Pancreas (tissue), 10 donors: Measurements from ENCODE around the gene FAM110D. TPM values are rescaled to one million over a fixed set of nuclear protein-coding genes. Genes with fewer than 3 reads are reported as not detected.

Source experiments
- ATAC-seq, 4 donors: fragments of 200-7000 bp; cut with Tn5 transposase; one replicate each; pipeline versions ENCODE4 v1.8.0 to v1.9.1; 2020; ENCODE audit warnings: mild to moderate bottlenecking in 4 of 4, moderate library complexity in 4 of 4
- DNase-seq, 6 donors: peaks; one replicate each; pipeline ENCODE4 v3.0.0-alpha.2; 2020
- FAIRE-seq: peaks from 2 replicates; lab custom pipeline; 2012; peaks lifted over from hg19 to GRCh38; lab: Jason Lieb, UNC
- H3K27ac ChIP-seq, 4 donors: fragments of 200-600 bp; sonication (generic); 1 replicate in 3 of 4; 2 replicates in 1 of 4; pipeline versions ENCODE4 v1.5.0 to v1.8.0; 2020
- H3K27me3 ChIP-seq, 4 donors: fragments of 200-600 bp; one replicate each; pipeline ENCODE4 v1.8.0; 2021
- H3K36me3 ChIP-seq, 3 donors: fragments of 200-600 bp; sonication (generic) in 1 of 3; one replicate each; pipeline versions ENCODE4 v1.5.0 to v1.8.0; 2020 to 2021
- H3K4me1 ChIP-seq, 3 donors: fragments of 200-600 bp; one replicate each; pipeline ENCODE4 v1.8.0; 2021
- H3K4me3 ChIP-seq, 4 donors: fragments of 200-600 bp; sonication (generic) in 2 of 4; one replicate each; pipeline versions ENCODE4 v1.5.0 to v1.8.0; 2020 to 2021
- H3K9me3 ChIP-seq, 4 donors: fragments of 200-600 bp; one replicate each; pipeline ENCODE4 v1.8.0; 2021
- WGBS, 2 donors: extraction: QIAGEN DNeasy Blood & Tissue Kit; methylation state at CpG; one replicate each; pipeline ENCODE4 v1.1.7; 2013; 5-methylcytosine and 5-hydroxymethylcytosine counted together
- intact Hi-C, 3 donors: fragments of 100-400 bp; cut with DNase I; formaldehyde crosslinking; loops; one replicate each; pipeline versions ENCODE4 v1.11.1 to v1.14.2; 2022
- polyA plus RNA-seq, 2 donors: library from polyadenylated mRNA; stranded (reverse); fragments of 200-250 nt; gene quantifications; one replicate each; pipeline ENCODE4 v1.2.3, GENCODE V29; 2013
- total RNA-seq, 6 donors: library from RNA; stranded (reverse); fragmentation: NEBNext Ultra II Directional in 4 of 6; extraction: Animal tissue kit (Norgen Biotek cat#: 25700) in 4 of 6; gene quantifications; one replicate each; pipeline versions ENCODE4 v1.2.1 to v1.2.4, GENCODE V29; 2021 to 2023
- TF ChIP-seq, protein P1 (sequence below), 4 donors: fragments of 200-600 bp; sonication (generic) in 3 of 4; IDR thresholded peaks; one replicate each; pipeline versions ENCODE4 v1.5.0 to v1.8.0; 2021; ENCODE audit warnings: antibody characterized with exemption in 4 of 4
- donor health status: healthy with polysubstance abuse.
- donor health status: DM: no; HTN: no; CAD: no; lungs with moderate emphysema.
- donor health status: DM: no; HTN: no; CAD: no.
- donor health status: control.
- donor health status: control.
- donor health status: Bipolar disorder and iron deficiency.
- donor health status: DM: yes; HTN: yes; CAD: no.
- donor health status: DM: no; HTN: no; CAD: no.
- donor health status: DM: no; HTN: no; CAD: no.
- donor health status: DM: yes; HTN: yes; CAD: no.

Gene FAM110D
- total and polyA plus RNA-seq, 8 donors: 0.79 to 3.5 (median 1.1) TPM

DNA sequence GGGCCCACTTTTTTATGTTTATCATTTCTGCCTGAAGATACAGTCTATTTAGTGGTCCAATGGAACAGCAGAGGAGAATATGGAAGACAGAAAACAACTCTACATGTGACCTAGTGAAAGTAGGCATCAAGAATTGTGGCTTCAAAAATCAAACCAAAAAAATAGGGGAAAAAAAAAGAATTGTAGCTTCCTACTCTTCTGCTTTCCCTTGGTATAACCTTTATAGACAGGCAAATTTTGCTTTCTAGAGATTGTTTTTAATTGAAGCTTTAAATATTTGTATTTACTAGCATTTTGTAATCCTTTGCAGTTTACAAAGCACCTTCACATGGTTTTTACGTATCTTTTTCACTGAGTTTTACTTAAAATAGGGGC lies 32.9 kb upstream of the FAM110D start:
- TF ChIP-seq, protein P1, sequence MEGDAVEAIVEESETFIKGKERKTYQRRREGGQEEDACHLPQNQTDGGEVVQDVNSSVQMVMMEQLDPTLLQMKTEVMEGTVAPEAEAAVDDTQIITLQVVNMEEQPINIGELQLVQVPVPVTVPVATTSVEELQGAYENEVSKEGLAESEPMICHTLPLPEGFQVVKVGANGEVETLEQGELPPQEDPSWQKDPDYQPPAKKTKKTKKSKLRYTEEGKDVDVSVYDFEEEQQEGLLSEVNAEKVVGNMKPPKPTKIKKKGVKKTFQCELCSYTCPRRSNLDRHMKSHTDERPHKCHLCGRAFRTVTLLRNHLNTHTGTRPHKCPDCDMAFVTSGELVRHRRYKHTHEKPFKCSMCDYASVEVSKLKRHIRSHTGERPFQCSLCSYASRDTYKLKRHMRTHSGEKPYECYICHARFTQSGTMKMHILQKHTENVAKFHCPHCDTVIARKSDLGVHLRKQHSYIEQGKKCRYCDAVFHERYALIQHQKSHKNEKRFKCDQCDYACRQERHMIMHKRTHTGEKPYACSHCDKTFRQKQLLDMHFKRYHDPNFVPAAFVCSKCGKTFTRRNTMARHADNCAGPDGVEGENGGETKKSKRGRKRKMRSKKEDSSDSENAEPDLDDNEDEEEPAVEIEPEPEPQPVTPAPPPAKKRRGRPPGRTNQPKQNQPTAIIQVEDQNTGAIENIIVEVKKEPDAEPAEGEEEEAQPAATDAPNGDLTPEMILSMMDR (IDR thresholded peaks at IDR 0.05): no peak
- Histone ChIP-seq H3K4me1 (peaks cover 31 to 71% (median 71%) of the 10 kb centered on the region in 3 donors), H3K27me3 (no peaks in the 10 kb centered on the region), H3K27ac (peak overlapping the region in 3 of 4 donors; percentile 12 to 74 (median 67)), H3K36me3 (no peaks in the 10 kb centered on the region), H3K9me3 (no peaks in the 10 kb centered on the region), H3K4me3 (no peak overlapping the region)
- 48 to 68% methylated on average over 1 of the region's 1 CpG for WGBS, 2 donors
- DNase-seq: no peak
- ATAC-seq: no peak
- no peak for FAIRE-seq
- intact Hi-C loops: no loop called here

DNA sequence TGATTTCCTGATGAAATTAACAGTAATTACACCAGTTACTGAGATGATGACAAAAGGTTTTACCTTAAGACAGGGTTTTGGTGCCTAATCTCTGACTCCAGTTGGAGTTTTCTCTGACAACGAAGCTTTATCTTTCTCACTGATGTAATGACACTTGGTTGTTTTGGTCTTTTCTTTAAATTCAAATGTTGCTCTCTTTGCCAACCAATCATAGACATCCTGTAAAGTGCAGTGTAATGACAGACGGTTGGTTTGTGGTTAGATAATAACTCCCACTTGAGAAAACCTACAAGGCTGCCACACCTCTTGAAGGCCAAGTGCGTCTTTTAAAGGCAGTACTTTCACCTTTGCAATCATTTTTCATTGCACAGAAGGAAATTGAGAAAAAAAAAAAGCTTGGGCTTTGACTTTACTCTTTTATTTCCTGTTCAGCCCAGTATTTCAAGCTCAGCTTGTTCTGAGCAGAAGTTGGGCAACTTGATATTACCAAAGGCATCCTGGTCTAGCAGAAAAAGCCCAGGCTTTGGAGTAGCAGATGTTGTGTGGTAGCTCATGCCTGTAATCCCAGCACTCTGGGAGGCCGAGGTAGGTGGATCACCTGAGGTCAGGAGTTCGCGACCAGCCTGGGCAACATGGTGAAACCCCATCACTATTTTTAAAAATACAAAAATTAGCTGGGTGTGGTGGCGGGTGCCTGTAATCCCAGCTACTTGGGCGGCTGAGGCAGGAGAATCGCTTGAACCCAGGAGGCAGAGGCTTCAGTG lies 32.4 kb upstream of the FAM110D start:
- no peaks in the 10 kb centered on the region for H3K9me3 ChIP-seq
- no peaks in the 10 kb centered on the region for H3K36me3 ChIP-seq
- ATAC-seq (peak; percentile 61 to 85 (median 70)), FAIRE-seq (peak; percentile 67), DNase-seq (no peak)
- no peaks in the 10 kb centered on the region for H3K27me3 ChIP-seq
- H3K27ac ChIP-seq: peak overlapping the region; percentile 12 to 74 (median 48)
- H3K4me3 ChIP-seq: no peak overlapping the region
- 60 to 62% methylated on average over 9 of the region's 9 CpGs for WGBS, 2 donors
- intact Hi-C loops: no loop called here
- TF ChIP-seq, protein P1 (IDR thresholded peaks at IDR 0.05): no peak
- peaks cover 31 to 66% (median 65%) of the 10 kb centered on the region in 3 donors for H3K4me1 ChIP-seq

DNA sequence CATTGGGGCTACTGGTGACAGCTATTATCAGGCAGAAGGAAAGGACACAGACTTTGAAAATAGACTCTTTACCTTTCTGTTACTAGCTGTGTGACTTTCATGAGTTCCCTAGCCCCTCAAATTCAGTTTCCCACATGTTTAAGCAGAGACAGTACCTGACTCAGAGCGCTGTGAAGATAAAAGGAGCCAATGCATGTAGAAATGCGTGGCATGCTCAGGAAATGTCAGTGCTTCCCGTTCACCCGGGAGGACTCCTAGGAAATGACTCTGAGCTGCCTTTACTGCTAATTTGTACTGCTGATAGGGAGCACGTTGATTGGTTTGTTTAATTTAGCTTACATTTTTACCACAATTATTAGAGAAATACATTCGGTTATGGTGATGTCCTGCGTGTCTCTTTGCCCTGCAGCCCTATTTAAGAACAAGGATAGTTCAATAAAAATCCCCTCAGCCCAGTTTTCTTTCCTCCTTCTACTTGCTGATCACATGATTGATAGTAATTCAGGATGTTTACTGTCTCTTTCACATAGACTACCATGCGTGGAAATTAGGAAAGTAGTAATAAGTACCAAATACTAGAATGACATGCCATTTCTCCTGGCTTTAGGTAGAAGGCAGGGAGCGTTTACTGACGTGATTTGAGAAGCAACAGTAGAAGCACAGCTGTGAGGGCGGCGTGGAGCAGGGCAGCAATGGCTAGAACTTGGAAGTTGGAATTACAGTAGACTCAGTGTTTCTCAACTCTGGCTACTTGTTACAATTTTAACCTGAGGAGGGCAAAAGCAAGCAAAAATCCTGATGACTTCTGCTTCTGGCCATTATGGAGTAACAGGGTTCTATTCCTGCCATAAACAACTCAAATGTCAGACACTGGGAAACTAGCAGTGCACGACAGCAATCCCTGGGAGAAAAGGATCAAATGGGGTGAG lies 31.4 kb upstream of the FAM110D start:
- peak; percentile 41 to 55 (median 50) for ATAC-seq
- H3K4me3 ChIP-seq: no peak overlapping the region

DNA sequence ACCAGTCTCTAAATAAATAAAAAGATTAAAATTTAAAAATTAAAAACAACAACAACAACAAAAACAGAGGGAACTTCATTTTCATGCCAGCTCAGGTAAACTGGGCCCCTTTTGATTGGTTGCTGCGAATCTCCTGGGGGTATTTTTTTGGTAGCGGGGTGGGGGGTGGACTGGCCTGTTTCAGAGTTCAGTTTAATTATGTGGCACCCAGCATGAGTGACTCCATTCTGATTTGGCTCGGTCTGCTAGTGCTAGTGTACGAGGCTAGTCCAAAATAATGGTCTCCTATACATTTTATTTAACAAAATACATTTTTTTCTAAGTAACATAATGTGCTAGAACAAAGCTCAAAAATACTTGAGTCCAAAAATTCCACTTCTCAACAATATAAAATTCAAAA lies 29.1 kb upstream of the FAM110D start:
- Histone ChIP-seq H3K27ac (no peak overlapping the region), H3K4me3 (no peak overlapping the region), H3K36me3 (no peaks in the 10 kb centered on the region), H3K27me3 (no peaks in the 10 kb centered on the region), H3K4me1 (peaks cover 6 to 34% (median 33%) of the 10 kb centered on the region in 3 donors), H3K9me3 (no peaks in the 10 kb centered on the region)
- intact Hi-C loops: no loop called here
- DNase-seq (no peak), ATAC-seq (no peak), FAIRE-seq (no peak)
- 92 to 98% methylated on average over 4 of the region's 4 CpGs for WGBS, 2 donors
- TF ChIP-seq, protein P1 (IDR thresholded peaks at IDR 0.05): no peak

More for the DNA sequence above, 31.4 kb upstream of the FAM110D start:
- H3K9me3 ChIP-seq: no peaks in the 10 kb centered on the region
- peaks cover 24 to 57% (median 55%) of the 10 kb centered on the region in 3 donors for H3K4me1 ChIP-seq
- no peaks in the 10 kb centered on the region for H3K27me3 ChIP-seq
- H3K36me3 ChIP-seq: no peaks in the 10 kb centered on the region
- FAIRE-seq: no peak
- H3K27ac ChIP-seq: peak overlapping the region; percentile 12 to 74 (median 48)
- 37 to 44% methylated on average over 13 of the region's 13 CpGs for WGBS, 2 donors
- TF ChIP-seq, protein P1 (IDR thresholded peaks at IDR 0.05): no peak
- intact Hi-C loops: no loop called here
- DNase-seq: no peak
